DMS 273 (cell line): ENCODE results near the gene RASGRP2.

Experiments
- DNase-seq: peaks from one replicate; lab custom pipeline; 2025; ENCODE audit not compliant: unreplicated experiment; lab: John Stamatoyannopoulos, UW

Gene RASGRP2

DNA sequence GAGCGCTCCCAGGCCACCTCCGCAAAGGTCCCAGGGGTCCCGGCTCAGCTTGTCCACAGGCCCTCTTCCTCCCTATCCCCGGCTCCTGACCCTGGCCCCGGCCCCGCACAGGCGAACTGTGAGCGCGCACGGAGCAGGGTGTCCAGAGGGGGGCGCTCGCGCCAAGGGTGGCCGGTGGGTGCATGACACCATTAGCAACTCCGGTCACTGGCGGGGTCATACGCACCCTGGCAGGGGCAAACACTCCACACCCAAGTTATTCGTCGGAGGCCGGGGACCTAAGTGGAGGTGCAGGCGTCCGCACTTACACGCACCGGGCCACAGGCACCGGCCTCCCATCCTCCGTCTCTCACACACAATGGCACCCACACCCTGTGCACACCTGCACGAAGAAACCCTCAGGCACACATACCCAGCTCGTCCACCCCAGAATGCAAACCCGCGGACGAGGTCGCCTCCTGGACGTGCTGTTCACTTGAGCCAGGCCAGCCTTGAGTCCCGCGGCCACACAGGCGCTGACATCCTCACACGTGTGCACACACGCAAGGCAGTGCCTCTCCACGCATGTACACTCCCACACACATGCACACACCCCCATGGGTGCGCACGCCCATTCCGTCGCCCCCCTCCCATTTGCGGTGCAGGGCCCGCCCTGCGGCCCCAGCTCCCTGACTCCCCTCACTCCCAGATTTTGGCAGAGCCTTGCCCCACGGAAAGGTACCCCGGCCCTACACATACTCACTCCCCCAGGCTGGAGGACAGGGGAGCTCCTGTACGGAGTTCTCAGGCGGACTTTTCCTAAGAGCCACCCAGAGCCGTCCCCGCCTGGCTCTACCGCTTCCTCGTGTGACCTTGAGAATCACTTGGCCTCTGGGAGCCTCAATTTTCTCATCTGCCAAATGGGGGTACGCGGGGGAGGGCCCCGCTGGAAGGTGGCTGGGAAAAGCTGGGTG lies at the start of gene RASGRP2:
RASGRP2 (minus strand) TSS at position 552 of the 953 bp plus-strand sequence. CDS start 1,276 bp downstream, outside the sequence.
- peak; percentile 63 for DNase-seq

DNA sequence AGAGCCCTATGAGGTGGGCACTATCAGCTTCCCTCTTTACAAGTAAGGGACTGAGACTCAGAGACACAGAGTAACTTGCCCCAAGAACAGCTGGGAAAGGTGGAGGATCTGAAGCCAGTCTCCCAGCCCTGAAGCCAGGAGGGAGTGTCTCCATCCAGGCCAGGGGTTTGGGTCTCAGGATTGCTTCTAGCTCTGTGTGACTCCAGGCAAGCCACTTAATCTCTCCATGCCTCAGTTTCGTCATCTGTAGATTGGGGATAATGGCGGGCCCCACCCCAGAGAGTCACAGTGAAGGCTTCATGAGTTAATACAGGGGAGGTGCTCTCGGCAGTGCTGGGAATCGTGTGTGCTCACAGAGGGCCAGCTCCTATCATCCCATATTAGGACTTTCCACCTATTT lies 48.5 kb upstream of the RASGRP2 start:
- no peak for DNase-seq

DNA sequence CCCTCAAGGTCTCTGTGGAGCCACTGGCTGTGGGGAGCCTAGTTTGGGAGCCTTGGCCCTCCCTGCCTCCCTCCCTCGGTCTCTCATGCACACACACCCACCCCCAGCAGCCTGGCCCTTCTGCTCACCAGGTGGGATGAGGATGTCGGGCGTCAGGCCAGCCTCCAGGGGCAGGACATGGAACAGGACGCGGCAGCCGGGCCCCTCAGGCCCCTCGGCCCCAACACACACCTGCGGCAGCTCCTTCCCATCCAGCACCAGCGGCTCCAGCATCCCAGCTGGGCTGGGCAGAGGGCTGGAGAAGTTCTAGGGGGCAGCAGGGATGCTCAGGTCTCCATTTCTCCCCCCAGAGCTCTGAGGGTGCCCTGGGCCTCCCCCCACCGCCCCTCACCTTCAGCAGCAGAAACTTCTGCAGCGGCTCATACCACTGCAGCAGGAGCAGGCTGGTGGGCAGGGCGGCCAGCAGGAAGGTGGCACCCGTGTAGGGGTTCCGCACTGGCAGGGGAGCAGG lies 47.9 kb upstream of the RASGRP2 start:
- DNase-seq = peak; percentile 21

DNA sequence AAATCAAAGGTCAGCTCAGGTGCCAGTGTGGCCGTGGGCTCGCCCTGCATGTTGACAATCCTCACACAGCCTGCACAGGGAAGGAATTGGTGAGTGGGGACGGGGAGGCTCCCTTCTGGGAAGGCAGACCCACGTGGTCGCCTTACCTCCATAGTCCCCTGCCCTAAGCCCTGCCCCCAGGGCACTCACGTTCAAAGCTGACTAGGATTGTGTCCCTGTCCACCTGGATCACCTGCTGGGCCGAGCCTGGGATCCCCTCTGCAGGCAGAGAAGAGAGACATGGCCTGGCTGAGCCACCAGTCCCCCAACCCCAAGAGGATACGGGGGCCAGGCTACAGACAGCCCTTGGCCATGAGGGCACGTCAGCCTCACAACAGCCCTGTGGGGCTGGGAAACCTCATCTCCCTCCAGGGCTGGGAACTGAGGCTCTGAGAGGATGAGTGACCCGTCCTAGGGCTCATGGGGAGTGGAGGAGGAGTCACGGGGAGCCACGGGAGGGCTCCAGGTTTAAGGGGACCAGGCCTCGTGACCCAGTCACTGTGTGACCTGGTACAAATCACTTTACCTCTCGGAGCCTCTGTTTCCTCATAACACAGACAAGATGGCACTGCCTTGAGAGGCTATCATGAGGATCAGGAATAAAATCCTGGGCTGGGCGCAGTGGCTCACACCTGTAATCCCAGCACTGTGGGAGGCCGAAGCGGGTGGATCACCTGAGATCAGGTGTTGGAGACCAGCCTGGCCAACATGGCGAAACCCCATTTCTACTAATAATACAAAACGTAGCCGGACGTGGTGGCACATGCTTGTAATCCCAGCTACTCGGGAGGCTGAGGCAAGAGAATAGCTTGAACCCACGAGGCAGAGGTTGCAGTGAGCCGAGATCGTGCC lies 46.5 kb upstream of the RASGRP2 start:
- DNase-seq = no peak

DNA sequence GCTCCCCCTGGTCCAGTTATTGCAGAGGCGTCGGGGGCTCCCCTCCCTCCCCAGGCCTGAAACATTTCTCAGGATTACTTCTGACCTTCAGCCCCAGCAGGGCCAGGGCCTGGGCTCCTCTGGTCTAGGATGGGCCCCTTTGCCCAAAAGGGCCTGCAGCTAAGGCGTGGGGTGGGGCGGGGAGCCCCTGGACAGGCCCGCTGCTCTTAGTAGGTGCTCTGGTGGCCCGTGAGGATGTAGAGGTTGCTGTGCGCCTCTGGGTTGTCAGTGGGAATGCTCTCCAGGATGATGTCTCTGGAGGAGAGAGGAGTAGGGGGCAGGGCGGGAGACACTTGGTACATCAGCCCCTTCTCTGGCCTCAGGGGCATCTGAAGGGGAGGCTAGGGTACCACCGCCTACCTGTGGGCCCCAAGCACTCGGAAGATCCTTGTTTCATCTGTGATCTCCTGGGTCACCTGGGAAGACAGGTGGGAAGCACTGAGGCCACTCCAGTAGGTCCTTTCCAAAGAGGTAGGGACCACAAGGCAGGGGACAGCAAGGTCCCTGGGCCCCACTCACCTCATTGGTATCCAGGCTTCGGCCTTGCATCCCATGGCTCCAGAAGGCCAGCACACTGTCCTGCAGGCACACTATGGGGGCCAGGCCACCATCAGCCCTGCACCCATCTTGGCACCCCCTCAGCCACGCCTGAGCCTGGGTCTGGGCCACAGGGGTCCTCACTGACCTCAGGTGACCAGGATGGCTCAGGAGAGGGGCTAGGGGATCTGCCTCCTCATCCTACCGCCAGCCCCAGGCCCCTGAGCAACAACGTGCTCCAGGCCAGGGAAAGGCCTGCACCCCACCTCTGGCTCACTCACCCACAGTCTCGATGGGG lies 45.6 kb upstream of the RASGRP2 start:
- DNase-seq = no peak

DNA sequence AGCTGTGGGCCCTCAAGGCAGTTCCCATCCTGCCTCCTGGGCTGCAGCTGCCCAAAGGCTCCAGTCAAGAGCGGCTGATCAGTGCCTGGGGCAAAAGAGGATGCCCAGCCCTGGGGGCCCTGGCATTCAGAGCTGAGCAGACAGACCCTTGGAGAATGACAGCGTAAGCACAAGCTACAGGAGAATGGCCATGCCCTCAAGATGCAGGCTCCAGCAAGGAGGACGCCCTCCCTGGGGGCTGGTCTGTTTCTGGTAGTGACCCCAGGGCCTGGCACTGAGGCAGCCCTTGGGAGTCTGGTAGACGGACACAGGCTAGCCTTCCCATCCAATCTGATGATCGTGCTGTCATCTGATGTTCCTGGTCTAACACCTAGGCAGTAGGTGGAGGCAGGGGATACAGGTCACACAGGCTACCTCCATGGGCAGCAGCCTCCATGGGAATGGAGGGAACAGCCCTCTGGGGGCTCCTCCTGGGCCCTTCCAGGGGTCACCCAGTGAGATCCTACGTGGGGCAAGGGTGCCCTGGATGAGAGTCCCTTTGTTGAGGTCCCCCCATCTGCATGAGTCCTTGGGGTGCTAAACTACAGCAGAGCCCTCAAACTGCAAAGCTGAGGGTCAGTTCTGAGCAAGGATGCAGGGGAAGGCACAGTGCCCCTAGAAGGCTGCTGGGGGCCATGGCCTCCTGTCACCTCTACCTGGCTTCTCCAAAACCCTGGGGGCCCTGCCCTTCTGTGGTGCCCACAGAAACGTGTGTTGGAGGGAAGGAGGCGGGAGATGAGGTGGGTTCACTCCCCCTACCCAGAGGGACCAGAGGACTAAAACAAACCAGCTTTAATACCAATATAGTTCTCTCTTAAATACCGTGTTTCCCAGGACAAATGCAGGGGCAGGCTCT lies 44.6 kb upstream of the RASGRP2 start:
- DNase-seq = no peak

DNA sequence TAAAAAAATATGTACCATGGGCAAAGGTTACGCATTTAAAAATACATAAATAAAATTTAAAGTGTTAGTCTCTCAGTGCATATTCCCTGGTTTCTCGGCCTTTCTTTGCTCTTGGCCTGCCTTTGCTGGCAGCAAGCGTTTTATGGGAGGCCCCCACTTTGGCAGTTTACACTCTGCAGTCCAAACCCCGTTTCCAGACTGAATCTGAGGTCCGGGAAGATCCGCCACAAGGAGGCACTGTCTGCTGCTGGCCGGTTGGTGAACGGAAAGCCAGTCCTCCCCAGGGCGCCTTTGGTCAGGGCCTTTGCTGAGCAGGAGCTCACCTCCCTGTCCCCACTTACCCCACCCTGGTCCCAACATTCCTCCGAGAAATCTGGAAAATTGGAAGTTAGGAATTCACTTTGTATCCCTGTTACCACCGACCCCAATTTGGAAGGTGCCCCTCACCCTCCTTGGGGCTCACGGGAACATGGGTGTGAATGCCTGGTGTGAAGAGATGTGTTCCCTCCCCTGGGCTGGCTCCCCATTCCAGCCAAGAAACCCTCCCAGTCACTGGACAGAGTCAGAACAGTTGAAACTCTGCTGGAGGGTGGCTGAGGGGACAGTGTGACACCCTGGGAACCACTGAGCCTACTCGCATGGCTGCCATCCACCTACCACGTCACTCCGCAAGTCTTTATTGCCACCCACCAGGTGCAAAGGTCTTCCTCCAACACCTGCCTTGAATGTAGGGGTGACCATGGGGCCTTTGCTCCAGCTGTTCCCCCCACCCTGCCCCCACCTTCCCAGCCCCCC lies 43.8 kb upstream of the RASGRP2 start:
- peak; percentile 61 for DNase-seq

DNA sequence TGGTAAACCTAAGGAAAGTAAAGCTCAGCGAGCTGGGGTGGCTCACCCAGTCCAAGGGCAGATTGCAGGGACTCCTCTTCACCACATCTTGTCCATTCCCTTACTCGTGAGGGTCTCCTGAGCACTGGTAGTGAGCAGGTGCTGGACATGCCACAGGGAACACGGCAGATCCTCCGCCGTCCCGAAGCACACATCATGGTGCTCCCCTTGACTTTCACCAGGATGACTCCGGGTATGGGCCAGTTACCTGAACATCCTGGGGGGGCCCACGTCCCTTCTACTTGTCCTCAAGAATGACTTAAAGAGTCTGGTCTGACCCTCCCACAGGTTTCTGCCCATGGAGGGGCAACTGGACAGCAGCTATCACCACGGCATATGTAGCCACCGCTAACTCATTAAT lies 42.4 kb upstream of the RASGRP2 start:
- DNase-seq = no peak

DNA sequence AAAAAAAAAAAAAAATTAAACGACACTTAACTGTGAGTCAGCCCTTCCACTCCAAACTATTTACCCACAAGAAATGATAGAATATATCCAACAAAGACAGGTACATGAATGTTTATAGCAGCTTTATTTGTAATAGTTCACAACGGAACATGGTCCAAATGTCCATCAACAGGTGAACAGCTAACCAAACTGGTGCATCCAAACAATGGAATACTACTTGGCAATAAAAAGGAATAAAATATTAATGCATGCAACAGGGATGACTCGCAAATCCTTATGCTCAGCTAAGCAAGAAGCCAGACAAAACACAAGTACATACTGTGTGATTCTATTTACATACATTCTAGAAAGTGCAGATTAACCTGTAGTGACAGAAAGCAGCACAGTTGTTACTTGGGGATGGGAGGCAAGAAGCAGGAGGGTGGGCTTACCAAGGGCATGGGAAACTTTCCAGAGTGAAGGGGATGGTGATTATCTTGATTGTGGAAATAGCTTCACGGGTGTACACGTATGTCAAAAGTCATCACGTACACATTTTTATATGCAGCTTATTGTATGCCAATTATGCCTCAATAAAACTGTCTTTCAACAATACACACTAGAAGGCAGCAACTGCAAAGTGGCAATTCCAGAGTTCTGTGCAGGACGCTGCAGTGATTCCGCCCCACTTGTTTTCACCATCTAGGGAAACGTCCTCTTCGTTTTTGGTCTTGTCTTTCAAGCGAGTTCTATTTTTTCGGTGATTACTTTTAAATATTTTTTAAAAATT lies 41.1 kb upstream of the RASGRP2 start:
- no peak for DNase-seq

DNA sequence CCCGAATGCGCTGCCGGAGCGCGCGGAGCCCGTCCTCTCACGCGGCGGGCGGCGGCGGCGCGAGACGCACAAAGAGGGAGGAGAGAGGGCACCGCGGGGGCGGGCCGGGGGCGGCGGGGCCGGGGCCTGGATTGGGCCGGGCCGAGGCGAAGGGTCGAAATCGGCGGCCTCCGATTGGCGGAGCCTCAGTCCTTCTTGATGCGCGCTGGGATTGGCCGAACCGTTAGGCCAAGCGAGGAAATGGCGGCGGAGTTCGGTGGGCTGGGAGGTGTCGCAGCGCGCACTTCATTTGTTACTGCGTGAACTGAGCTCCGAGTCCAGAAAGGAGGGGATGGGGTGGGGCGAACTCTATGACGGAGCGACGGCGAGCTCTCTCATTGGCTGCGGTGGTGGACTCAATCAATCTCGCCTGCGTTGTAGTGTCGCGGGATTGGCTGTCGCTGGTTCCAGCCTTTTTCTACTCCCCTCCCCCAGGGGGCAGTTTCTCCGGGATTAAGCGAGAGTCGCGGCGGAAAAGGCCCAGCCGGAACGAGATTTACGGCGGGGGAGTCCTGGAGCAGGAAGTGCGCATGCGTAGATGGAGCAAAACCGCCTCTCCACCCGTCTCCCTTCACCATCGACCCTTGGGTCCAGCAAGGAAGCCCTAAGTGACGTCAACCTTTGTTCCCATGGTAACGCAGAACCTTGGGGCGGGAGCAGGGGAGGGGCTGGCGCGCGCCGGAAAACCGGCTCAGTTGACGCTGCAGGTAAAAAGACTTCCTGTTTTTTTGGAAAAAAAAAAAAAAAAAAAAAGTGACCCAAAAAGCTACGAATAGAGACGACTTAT lies 34.7 kb upstream of the RASGRP2 start, which contains the start of gene SF1:
SF1 (minus strand) TSS at position 70 of the 826 bp plus-strand sequence. CDS start 150 bp downstream, outside the sequence.
- peak; percentile 99 for DNase-seq

DNA sequence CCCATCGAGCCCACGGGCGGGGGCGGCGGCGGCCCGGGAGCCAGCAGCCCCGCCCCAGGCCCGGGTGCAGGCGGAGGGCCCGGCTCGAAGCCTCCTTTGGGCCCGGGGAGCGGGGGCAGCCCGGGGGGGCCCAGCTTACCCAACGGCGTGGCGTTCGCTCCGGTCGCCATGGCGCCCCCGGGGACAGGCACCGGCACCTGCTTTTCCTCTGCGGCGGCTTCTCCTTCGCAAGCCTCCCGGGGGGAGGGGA lies 34.2 kb upstream of the RASGRP2 start:
- no peak for DNase-seq

DNA sequence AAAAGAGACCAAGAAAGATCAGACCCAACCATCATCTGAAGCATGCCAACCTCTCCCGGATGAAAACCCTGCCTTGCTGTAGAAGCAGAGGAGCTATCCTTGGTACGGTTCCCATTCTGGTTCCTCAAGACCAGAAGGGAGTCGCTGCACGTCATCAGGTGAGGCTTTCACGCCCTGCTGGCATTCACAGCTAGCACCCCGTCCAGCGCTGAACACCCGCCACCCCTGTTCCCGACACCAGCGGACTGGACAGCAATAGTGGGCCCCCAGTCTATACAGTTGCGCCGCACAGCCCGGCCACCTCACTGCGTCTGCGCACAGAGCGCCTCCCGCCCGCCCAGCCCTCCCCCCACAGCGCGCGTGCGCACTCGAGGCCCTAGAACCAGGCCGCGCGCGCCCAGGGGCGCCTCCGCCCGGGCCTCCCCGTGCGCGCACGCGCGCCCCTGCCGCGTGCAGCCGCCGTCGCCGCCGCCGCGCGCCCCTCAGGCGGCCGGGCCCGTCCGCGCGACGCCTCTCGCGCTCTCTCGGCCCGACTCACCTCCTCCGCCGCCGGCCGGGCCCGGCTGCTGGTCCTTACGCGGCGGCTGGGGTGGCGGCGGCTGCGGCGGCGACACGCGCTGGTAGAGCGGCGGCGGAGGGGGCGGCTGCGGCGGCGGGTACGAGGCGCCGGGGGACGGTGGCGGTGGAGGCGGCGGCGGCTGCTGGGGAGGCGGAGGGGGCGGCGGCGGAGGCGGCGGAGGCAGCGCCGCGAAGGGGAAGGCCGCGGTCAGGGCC lies 33.7 kb upstream of the RASGRP2 start:
- DNase-seq = peak; percentile 91

DNA sequence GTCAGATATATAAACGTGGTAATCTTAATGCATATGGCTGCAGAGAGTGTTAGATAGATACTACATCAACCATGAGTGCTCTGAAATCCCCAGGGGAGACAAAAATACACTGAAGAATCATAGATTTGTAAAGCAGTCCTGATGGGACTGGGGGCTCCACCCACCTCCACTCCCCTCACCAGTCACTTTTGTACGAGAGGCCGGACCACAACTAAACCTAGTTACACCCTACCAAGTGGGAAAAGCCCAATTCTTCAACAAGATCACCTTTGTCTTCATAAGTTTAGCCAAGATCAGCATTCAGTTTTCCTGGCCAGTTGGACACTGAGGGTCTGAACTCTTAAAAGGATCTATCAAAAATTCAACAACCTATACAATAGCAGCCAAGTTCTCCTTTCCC lies 32.9 kb upstream of the RASGRP2 start:
- DNase-seq = no peak

DNA sequence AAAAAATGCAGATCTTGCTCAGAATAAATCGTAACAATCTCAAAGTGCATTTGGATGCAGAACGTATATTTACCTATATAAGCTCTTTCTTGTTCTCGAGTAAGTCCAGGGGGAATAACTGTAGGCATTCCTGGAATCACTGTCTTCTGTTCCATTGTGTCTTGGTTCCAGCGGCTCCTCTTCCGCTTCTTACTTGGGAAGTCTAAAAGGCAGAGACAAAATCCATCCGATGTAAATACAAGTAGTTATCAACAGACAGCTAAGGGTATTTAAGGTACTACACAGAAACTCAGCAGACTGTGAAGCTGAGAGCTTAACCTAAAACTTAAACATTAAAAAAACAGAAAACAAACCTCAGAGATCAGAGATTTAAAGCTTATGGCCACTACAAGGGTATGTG lies 32.5 kb upstream of the RASGRP2 start:
- DNase-seq = no peak

DNA sequence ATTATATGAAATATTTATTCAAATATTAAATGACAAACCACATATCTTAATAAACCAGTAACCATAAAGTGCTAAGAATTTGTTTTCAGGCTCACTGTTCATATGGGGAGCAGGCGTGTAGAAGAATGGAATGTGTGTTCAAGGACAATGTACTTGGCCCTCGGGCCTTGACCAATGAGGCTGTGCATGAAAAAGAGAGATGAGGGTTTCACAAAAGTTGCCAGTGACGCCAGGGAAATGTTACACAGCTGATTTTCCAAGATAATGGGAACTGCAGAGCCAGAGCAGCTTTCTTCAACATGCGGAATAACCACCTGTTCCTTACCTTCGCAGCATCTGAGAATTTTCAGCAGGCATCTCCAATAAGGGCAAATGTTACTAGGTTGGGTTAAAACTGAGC lies 30.2 kb upstream of the RASGRP2 start:
- DNase-seq = no peak

DNA sequence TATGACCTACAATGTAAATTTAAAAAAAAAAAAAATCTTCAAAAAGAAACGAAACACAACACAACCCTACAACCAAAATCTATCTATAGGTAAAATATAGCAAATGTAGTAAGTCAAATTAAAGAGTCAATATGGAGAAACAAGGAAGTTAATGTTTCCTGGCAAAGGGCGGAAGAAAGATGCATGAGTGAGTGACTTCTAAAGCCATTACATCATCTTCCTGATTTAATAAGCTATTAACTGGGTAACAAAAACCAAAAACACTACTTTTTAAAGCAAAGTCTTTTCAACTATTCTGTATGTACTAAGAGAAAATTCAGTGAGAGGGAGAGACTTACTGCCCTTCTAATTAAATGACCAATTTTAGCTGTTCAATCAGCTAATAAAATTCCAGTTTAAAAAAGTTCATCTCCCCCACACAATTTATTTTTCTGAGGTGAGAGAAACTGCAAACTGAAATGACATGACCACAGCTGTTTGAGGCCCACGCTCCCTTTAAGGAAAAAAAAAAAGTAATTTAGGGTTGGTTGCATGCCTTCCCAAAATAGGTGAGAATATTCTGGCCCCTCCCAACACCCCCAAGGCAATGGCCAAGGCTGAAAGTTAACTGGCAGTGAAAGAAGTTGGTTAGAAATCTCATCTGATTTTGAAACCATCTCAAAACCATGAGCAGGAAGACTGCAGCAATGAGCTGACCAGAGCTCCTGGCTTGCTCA lies 28.5 kb upstream of the RASGRP2 start:
- DNase-seq = no peak
